ENCODE results near the gene PIWIL4.
A peak's percentile ranks its signal among the peaks of the same experiment; 100 is the strongest.
"Not testable (repeated sequence)": the region's sequence is repeated elsewhere in the genome, so short reads cannot be mapped to it uniquely, and the experiment has no call there.

Gene PIWIL4

GRCh38 chr11:94549146-94549545, 18.0 kb upstream of the PIWIL4 start:
- no peak for DNase-seq

- no peak for DNase-seq
These were observed 16.7 kb upstream of the PIWIL4 start for GRCh38 chr11:94550513-94550912.

DNA sequence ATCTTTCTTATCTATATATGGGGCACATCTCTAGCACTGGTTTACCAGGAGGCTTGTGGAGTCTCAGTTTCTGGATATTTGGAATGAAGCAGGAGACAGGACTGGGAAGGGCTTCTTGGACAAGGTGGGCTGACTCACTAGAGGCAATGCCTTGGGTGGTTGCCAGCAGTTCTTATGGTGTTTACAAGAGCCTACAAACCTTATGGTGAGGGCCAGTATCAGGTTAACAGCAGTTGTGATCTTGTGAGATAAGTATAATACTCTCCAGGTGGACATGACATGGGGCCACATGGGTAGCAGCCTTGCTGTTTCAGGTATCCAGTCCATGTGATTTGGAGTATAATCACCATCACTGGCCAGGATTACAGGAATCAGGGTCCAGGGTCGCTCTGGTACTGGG, 13.2 kb upstream of the PIWIL4 start:
- no peak for DNase-seq

- DNase-seq, result not testable (repeated sequence)
These were observed 11.3 kb upstream of the PIWIL4 start for GRCh38 chr11:94555752-94556329.

DNA sequence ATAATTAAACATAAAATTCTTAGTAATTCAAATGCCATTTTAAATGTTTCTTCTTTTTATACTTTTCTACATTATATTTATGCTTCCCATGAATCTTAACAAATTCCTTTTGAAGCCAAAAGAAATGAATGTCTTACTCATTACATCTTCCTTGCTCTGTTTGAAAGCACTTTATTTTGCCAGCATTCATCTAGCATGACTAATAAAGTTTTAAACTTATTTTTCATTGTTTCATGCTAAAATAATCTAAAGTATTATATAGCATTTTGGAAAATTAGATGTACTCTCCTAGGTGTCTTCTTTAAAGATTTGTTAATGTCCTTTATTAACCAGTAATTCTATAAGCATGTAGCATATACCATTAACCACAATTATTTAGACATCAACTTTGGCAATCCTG, 9.7 kb upstream of the PIWIL4 start:
- no peak for DNase-seq

- DNase-seq, result no peak
These were observed 9.2 kb upstream of the PIWIL4 start for GRCh38 chr11:94557992-94558391.

DNA sequence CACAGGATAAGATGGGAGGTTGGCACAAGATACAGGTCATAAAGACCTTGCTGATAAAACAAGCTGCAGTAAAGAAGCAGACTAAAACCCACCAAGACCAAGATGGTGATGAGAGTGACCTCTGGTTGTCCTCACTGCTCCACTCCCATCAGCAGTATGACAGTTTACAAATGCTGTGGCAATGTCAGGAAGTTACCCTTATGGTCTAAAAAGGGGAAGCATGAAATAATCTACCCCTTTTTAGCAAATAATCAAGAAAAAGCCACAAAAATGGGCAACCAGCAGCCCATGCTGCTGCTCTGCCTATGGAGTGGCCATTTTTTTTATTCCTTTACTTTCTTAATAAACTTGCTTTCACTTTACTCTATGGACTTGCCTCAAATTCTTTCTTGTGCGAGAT, 8.7 kb upstream of the PIWIL4 start:
- DNase-seq, result no peak

DNA sequence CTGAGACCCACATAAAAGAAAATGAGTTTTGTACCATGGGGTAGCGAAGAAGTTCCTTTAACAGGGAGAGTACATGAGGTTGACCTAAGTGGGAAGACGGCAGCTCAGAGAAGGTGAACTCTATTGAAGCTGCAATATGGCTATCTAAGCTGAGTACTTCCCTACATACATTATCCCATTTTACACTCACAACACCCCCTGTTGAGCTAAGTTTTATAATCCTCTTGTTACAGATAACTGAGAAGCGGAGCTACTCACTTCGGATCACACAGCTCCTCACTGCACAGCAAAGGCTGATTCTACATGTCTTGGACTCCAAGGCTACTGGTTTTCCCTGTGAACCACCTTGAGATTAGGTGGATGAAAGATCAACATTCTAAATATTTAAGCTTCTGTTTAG, 8.2 kb upstream of the PIWIL4 start:
- DNase-seq, result no peak

DNA sequence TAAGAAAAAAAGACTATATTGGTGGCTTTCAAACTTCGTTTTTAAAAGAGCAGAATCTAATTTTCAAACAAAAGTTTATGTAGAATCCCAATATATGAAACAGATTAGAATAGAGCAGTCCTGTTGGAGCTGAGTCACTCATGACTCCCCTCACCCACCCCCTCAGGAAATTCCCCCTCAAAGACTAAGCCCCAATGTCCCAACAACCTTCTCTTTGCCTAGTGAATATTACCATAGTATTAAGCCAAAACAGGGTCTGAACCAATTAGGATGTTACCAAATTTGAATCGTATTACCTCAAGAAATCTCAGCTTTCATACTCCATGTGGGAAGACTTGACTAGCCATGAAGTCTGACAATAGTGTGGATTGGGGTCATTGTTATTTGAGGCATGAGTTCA, 7.8 kb upstream of the PIWIL4 start:
- DNase-seq, result no peak

DNA sequence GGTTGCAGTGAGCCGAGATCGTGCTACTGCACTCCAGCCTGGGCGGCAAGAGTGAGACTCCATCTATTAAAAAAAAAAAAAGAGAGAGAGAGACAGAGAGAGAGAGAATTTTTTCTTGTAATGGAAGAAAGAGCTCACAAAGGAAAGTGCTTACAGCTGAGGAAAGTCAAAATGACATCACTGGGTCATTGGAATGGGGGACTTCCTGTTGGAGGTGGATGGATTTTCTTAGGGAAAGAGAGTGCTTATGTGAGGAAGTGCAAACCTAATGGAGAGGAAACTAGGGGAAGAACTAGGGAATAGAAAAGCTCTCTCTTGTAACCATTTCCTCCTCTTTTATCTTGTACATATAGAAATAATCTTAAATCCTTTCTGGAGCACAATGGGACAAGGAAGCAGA, 6.3 kb upstream of the PIWIL4 start:
- no peak for DNase-seq

DNA sequence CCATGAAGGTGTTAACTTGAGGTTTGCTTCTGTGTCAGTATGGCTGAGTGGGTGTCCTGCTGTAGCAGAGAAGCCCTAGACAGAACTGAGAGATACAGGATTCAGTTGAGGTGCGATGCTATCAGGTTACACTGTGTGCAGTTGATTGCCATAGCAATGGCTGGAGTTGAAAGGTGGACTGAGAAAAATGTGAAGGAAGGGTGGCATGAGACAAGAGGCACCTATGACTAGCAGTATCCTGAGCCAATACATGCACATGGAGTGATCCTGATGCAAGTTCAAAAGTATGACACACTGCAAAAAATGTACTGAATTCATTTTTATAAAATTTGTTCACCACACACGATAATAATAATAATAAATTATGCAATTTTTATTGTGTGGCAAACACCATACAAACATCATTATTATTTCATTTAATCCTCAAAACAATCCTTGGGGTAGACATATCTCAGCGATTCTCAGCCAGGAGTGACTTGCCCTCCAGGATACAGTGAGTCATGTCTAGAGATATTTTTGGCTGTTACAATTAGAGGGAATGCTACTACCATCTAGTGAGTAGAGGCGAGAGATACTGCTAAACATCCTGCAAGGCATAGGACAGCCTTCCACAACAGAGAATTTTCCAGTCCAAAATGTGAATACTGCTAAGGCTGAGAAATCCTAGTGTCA, 3.9 kb upstream of the PIWIL4 start:
- DNase-seq, result no peak

GRCh38 chr11:94563848-94564467, 3.2 kb upstream of the PIWIL4 start:
- DNase-seq, result no peak

DNA sequence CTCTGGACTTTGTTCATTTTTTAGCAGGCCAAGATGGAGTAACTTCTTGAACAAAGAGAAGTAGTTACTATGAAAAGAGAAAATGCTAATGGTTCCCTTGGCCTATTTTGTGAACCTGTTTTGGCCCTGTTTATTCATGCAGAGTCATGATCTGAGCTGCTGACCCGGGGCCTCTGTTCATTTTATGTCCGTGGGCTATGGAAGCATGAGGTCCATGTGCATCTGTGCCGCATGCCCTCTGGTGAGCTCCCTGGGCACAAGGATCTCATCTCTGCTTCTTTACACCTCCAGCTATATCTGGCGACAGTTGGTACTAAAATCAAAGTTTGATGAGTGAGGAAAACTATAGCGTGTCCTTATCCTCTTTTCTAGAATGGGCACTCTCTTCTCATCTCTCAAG, 1.0 kb downstream of the PIWIL4 start:
- DNase-seq, result no peak

DNA sequence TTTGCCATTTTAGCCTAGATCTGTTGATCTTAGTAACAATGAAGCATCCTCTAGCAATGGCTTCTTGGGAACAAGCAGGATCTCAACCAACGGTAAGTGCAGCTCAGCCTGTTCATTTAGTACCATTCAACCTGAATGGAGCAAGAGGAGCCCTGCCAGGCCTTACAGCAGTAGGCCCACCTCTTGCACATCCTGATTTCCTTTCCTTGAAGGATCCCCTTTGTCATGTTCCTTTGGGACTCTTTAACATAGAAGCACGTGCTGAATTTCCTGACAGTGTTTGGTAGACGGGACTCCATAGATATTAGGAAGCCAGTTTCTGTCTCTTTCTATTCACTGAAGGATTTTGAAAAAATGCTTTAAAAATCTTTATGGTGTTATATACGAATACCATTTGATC, 1.5 kb downstream of the PIWIL4 start:
- DNase-seq, result no peak

DNA sequence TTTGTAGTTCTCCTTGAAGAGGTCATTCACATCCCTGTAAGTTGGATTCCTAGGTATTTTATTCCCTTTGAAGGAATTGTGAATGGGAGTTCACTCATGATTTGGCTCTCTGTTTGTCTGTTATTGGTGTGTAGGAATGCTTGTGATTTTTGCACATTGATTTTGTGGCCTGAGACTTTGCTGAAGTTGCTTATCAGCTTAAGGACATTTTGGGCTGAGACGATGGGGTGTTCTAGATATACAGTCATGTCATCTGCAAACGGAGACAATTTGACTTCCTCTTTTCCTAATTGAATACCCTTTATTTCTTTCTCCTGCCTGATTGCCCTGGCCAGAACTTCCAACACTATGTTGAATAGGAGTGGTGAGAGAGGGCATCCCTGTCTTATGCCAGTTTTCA, 5.8 kb downstream of the PIWIL4 start:
- DNase-seq, result not testable (repeated sequence)

DNA sequence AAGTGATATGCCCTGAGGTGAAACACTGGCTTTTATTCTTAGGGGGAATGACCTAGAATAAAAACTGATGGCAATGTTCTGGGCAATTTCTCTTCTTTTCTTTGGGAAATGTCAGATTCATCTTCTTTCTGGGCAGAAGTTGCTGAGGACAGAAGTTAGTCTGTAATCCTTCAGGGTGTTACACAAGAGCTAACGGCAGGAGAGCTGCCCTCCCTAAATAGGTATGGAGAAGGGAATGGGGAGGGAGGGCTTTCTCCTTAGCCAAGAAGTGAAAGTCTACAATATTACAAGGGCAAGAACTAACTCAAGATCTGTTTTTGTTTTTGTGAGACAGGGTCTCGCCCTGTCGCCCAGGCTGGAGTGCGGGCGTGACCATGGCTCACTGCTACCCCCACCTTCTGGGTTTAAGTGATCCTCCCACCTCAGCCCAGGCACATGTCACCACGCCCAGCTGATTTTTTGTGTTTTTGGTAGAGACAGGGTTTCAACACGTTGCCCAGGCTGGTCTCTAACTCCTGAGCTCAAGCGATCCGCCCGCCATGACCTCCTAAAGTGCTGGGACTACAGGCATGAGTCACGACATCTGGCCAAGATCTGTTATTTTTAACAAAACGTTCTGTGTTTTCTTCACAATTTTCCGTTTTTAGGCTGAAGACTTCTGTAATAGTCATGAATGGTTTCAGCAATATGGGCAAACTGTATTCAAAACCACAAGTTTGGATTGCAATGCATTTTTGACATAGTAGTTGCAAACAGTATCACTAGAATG, 7.2 kb downstream of the PIWIL4 start:
- no peak for DNase-seq

DNA sequence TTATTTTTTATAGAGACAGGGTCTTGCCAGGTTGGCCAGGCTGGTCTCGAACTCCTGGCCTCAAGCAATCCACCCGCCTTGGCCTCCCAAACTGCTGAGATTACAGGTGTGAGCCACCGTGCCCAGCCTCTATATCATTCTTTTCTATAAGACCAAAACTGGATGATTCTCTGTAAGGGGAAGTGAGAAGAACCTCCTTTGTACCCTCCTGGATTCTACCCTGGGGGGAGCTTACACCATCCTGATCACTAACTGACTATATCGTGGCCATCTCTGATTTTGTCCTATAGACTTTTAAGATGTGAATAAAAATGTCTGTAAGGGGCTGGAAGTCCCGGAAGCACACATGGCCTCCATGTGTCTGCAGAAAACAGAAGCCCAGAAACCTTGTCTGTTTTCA, 9.1 kb downstream of the PIWIL4 start:
- DNase-seq, result no peak

DNA sequence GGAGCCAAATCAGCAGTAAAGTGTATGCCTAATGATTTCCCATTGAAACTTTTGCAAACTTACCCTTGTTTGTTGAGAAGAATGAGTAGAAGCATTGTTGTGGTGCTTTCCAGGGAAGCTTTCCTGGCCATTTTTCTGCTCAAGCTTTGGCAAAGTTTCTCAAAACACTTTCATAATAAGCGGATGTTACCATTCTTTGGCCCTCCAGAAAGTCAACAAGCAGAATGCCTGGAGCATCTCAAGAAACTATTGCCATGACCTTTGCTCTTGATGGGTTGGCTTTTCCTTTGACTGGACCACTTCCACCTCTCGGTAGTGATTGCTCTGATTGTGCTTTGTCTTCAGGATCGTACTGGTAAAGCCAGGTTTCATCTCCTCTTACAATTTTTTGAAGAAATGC, 10.7 kb downstream of the PIWIL4 start:
- no peak for DNase-seq

GRCh38 chr11:94581926-94582325, 14.8 kb downstream of the PIWIL4 start:
- DNase-seq, result no peak

- no peak for DNase-seq
These were observed 16.2 kb downstream of the PIWIL4 start for GRCh38 chr11:94583213-94583865.

DNA sequence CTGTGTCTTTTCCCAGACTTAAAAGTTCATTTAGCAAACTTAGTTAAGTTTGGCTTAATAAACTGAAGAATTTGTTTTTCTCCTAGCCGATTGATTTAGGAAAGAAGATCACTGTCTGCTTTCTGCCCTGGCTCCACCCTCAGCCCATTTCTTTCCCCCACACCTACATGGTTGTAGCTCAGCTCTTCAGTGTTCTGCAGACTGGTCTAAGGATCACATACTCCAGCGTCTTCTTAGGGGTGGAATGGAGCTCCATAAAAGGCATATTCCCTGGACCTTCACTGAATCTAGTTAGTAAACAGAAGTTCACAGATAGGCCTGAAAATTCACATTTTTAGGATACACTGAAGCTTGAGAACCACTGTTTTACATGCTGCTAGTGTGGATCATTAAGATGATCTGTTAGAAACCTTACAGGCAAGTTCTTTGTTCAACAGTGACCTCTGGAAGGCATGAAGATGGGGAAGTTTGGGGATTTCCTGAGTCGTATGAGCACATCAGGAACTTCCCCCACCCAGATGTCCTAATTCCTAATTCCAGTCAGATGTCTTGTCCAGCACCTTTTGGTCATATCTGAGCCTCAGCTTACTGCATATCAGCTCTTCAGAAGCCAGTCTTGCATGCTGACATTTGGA, 16.8 kb downstream of the PIWIL4 start:
- DNase-seq, result peak; percentile 9

DNA sequence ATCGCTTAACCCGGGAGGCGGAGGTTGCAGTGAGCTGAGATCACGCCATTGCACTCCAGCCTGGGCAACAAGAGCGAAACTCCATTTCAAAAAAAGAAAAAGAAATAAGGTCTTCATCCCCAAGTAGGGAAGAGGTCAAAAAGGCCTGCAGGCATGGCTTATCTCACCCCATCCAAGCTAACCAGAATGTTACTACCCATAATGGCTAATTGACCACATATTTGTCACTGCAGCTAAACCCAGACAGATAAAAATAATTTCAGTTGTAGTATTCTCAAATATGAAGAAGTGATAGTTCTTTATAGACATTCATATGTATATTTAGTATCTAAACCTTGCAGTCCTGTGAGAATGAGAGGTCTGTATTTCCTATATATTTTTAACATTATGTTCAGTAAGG, 17.8 kb downstream of the PIWIL4 start:
- DNase-seq, result no peak

- no peak for DNase-seq
These were observed 18.2 kb downstream of the PIWIL4 start for GRCh38 chr11:94585399-94585798.

All from CD4-positive, alpha-beta T cell treated with Interleukin-10 for 1 hour (primary cell).